KMS-11 (cell line): ENCODE measurements around the gene SFR1.

Experiments
- H2AFZ ChIP-seq: fragments of 200-600 bp; sonication (generic); 2 replicates; pipeline ENCODE4 v1.6.1; 2016; ENCODE audit warnings: antibody characterized with exemption, mixed run types, low read depth
- H3K27ac ChIP-seq: fragments of 200-600 bp; sonication (generic); 2 replicates; pipeline ENCODE4 v1.6.1; 2016; ENCODE audit warnings: mild to moderate bottlenecking, mixed run types
- H3K27me3 ChIP-seq: fragments of 200-600 bp; sonication (generic); 2 replicates; pipeline ENCODE4 v1.6.1; 2017; ENCODE audit warnings: mild to moderate bottlenecking, low read depth, mixed run types, moderate library complexity; ENCODE audit not compliant: insufficient read depth
- H3K36me3 ChIP-seq: fragments of 200-600 bp; sonication (generic); 2 replicates; pipeline ENCODE4 v1.6.1; 2017; ENCODE audit warnings: mild to moderate bottlenecking, mixed run types; ENCODE audit not compliant: insufficient read depth
- H3K4me1 ChIP-seq: fragments of 200-600 bp; sonication (generic); 2 replicates; pipeline ENCODE4 v1.6.1; 2016; ENCODE audit warnings: mild to moderate bottlenecking, low read depth, mixed run types; ENCODE audit not compliant: poor library complexity, severe bottlenecking
- H3K4me2 ChIP-seq: fragments of 200-600 bp; sonication (generic); 2 replicates; pipeline ENCODE4 v1.7.0; 2016; ENCODE audit warnings: mild to moderate bottlenecking, mixed run types
- H3K4me3 ChIP-seq: fragments of 200-600 bp; sonication (generic); IDR thresholded peaks from 2 replicates; pipeline ENCODE4 v1.6.1; 2017; ENCODE audit warnings: low read depth, low read length, mixed read lengths; ENCODE audit not compliant: insufficient read depth
- H3K79me2 ChIP-seq: fragments of 200-600 bp; sonication (generic); 2 replicates; pipeline ENCODE4 v1.6.1; 2016; ENCODE audit warnings: low read depth, mixed run types; ENCODE audit not compliant: insufficient read depth
- H3K9ac ChIP-seq: fragments of 200-600 bp; sonication (generic); 2 replicates; pipeline ENCODE4 v1.6.1; 2016; ENCODE audit warnings: mild to moderate bottlenecking, mixed run types
- H4K20me1 ChIP-seq: fragments of 200-600 bp; sonication (generic); 2 replicates; pipeline ENCODE4 v1.6.1; 2016; ENCODE audit warnings: mild to moderate bottlenecking, mixed run types; ENCODE audit not compliant: insufficient read depth
- TF ChIP-seq, protein P1 (sequence below): fragments of 200-600 bp; sonication (generic); conservative IDR thresholded peaks from 2 replicates; pipeline ENCODE4 v1.6.1; 2017; ENCODE audit warnings: low read depth, mild to moderate bottlenecking, antibody characterized with exemption, low read length, moderate library complexity, mixed read lengths

SFR1 gene

DNA sequence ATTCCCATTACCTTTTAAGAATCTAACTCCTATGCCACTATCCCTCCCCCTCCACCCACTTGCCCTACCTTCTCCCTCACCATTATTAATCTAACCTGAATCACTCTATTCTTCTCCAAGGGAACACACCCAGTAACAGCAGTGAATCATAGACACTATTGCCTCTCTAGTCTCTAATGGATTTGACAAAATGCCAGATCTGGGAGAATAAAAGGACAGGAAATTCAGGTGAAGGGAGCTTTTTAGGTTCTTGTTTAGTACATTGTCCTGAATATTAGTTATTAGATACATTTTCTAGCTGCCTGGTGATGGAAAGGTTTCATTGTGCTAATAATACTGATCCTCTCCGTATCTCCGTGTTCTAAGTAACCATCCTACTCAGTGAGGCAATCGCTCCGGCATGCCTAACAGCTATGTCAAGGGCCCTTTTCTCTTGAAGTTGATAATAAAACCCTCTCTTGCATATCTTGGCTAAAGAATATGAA is 4.1 kb upstream of the SFR1 start:
- Histone ChIP-seq H3K36me3 (no peaks in the 10 kb centered on the region), H3K27ac (no peak overlapping the region), H3K27me3 (no peaks in the 10 kb centered on the region), H3K4me2 (no peak overlapping the region), H4K20me1 (no peaks in the 10 kb centered on the region), H2AFZ (no peak overlapping the region), H3K9ac (no peak overlapping the region), H3K79me2 (no peaks in the 10 kb centered on the region), H3K4me3 (no peak overlapping the region), H3K4me1 (peaks cover 21% of the 10 kb centered on the region)
- TF ChIP-seq, protein P1, sequence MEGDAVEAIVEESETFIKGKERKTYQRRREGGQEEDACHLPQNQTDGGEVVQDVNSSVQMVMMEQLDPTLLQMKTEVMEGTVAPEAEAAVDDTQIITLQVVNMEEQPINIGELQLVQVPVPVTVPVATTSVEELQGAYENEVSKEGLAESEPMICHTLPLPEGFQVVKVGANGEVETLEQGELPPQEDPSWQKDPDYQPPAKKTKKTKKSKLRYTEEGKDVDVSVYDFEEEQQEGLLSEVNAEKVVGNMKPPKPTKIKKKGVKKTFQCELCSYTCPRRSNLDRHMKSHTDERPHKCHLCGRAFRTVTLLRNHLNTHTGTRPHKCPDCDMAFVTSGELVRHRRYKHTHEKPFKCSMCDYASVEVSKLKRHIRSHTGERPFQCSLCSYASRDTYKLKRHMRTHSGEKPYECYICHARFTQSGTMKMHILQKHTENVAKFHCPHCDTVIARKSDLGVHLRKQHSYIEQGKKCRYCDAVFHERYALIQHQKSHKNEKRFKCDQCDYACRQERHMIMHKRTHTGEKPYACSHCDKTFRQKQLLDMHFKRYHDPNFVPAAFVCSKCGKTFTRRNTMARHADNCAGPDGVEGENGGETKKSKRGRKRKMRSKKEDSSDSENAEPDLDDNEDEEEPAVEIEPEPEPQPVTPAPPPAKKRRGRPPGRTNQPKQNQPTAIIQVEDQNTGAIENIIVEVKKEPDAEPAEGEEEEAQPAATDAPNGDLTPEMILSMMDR = no peak

DNA sequence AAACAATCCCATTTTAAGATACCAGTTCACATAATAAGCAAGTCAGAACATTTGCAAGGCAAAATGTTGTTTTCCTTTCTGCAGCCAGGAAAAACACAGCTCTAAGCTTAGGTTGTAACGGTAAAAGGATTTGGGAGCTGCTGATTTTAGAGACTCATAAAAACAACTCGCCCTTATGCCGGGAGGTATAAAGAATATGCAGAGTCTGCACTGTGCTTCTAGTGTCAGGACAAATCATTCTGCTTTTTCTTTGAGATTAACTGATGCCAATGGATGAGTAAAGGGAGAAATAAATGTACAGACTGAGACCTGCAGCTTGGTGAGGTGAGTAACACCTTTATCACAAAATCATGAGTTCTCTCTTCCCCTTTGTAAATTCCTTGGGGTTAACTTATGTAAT is 2.0 kb upstream of the SFR1 start:
- H4K20me1 ChIP-seq = no peaks in the 10 kb centered on the region
- H2AFZ ChIP-seq = peak overlapping the region; percentile 72
- TF ChIP-seq, protein P1 = no peak
- no peak overlapping the region for H3K4me3 ChIP-seq
- H3K27ac ChIP-seq = peak overlapping the region; percentile 100
- H3K4me2 ChIP-seq = peak overlapping the region; percentile 81
- no peaks in the 10 kb centered on the region for H3K27me3 ChIP-seq
- peaks cover 35% of the 10 kb centered on the region for H3K4me1 ChIP-seq
- H3K79me2 ChIP-seq = no peaks in the 10 kb centered on the region
- peak overlapping the region; percentile 98 for H3K9ac ChIP-seq
- no peaks in the 10 kb centered on the region for H3K36me3 ChIP-seq

DNA sequence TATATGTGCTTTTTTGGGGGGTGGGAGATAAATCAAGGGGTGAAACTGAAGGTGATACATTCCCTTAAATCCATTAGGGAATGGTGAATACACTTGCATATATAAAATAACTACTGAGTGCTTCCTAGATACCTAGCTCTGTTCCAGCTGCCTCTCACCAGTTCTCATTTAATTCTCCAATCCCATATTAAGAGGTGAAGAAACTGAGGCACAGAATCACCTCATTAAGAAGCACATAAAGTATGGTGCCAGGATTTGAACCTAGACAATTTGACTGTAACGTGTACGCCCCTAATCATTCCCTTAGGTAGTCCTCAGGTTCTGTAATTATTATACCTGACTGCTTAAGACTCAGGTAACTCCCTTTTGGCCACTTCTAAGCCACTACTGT is 1.5 kb upstream of the SFR1 start:
- H2AFZ ChIP-seq = peak overlapping the region; percentile 72
- H3K4me1 ChIP-seq = peaks cover 35% of the 10 kb centered on the region

DNA sequence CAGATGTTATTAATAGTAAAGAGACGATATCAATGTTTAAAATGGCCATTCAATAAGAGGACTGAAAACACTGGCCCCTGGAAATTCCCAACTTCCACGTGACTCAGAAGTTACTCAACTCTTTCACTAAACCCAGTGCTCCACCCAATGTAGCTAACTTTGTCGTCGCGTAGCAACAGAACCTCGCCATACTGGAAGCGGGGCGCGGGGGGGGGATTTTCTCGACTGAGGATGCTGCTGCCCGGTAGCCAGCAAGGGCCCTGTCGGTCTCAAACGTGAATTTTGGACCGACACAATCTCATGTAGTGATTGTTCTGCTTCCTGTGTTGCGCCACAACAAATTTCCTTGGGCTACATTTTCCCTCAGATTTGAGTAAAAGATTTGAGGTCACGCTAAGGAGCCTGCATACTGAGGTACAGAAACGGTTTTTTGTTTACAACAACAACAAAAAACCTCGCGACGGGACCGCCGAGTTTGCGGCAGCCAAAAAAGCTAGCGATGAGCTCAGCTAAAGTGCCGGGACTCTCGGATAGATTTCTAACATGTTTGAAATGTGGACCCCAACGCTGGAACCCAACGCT is 977 bp upstream of the SFR1 start:
- Histone ChIP-seq H3K27ac (peak overlapping the region; percentile 100), H3K4me3 (no peak overlapping the region), H3K4me1 (peaks cover 35% of the 10 kb centered on the region), H3K9ac (peak overlapping the region; percentile 98), H3K79me2 (no peaks in the 10 kb centered on the region), H3K36me3 (no peaks in the 10 kb centered on the region), H2AFZ (peak overlapping the region; percentile 72), H4K20me1 (no peaks in the 10 kb centered on the region), H3K27me3 (no peaks in the 10 kb centered on the region), H3K4me2 (peak overlapping the region; percentile 81)
- TF ChIP-seq, protein P1 = no peak

More for the DNA sequence above, 1.5 kb upstream of the SFR1 start:
- TF ChIP-seq, protein P1 = no peak
- Histone ChIP-seq H4K20me1 (no peaks in the 10 kb centered on the region), H3K4me3 (no peak overlapping the region), H3K9ac (peak overlapping the region; percentile 98), H3K27ac (peak overlapping the region; percentile 100), H3K4me2 (peak overlapping the region; percentile 81), H3K36me3 (no peaks in the 10 kb centered on the region), H3K27me3 (no peaks in the 10 kb centered on the region), H3K79me2 (no peaks in the 10 kb centered on the region)
